ENCODE measurements around the gene AURKA.

DNA sequence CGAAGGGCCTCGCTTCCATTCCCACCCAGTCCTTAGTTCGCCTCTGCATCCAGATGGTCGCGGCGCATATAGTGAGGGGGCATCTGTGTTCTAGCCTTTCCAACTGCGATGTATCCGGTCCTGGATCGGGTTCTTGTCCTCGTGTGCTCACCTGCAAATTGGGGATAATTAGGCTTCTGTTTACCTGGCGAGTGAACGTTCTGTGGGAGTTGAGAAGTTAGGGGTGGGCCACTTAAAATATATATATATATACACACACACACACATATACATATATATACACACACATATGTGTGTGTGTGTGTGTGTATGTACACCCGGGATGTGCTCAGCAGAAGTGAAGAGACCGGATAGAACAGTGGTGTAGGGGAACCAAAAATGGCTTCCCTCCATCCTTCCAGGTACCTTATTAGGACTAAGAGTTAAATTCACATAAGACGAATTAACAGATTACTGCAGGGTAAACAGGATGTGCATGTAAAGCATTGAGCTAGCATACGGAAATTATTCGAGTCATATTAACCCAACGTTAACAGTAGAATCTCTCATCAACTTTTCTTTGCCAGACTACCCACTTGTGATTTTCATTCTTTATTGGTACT is 967 bp upstream of the AURKA start:
- TF ChIP-seq, protein P1, sequence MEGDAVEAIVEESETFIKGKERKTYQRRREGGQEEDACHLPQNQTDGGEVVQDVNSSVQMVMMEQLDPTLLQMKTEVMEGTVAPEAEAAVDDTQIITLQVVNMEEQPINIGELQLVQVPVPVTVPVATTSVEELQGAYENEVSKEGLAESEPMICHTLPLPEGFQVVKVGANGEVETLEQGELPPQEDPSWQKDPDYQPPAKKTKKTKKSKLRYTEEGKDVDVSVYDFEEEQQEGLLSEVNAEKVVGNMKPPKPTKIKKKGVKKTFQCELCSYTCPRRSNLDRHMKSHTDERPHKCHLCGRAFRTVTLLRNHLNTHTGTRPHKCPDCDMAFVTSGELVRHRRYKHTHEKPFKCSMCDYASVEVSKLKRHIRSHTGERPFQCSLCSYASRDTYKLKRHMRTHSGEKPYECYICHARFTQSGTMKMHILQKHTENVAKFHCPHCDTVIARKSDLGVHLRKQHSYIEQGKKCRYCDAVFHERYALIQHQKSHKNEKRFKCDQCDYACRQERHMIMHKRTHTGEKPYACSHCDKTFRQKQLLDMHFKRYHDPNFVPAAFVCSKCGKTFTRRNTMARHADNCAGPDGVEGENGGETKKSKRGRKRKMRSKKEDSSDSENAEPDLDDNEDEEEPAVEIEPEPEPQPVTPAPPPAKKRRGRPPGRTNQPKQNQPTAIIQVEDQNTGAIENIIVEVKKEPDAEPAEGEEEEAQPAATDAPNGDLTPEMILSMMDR (IDR thresholded peaks at IDR 0.05) = no peak
- TF ChIP-seq, protein P2, sequence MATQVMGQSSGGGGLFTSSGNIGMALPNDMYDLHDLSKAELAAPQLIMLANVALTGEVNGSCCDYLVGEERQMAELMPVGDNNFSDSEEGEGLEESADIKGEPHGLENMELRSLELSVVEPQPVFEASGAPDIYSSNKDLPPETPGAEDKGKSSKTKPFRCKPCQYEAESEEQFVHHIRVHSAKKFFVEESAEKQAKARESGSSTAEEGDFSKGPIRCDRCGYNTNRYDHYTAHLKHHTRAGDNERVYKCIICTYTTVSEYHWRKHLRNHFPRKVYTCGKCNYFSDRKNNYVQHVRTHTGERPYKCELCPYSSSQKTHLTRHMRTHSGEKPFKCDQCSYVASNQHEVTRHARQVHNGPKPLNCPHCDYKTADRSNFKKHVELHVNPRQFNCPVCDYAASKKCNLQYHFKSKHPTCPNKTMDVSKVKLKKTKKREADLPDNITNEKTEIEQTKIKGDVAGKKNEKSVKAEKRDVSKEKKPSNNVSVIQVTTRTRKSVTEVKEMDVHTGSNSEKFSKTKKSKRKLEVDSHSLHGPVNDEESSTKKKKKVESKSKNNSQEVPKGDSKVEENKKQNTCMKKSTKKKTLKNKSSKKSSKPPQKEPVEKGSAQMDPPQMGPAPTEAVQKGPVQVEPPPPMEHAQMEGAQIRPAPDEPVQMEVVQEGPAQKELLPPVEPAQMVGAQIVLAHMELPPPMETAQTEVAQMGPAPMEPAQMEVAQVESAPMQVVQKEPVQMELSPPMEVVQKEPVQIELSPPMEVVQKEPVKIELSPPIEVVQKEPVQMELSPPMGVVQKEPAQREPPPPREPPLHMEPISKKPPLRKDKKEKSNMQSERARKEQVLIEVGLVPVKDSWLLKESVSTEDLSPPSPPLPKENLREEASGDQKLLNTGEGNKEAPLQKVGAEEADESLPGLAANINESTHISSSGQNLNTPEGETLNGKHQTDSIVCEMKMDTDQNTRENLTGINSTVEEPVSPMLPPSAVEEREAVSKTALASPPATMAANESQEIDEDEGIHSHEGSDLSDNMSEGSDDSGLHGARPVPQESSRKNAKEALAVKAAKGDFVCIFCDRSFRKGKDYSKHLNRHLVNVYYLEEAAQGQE (IDR thresholded peaks at IDR 0.05; ENCODE audit: insufficient read depth in 1 of 2, low read depth in 2 of 2, low read length in 1 of 2) = no peak

All from Panc1 (cell line).